Esophagus muscularis mucosa (tissue), 4 donors: ENCODE results near the gene PLEKHM3. TPM values are rescaled to one million over a fixed set of nuclear protein-coding genes. Genes with fewer than 3 reads are reported as not detected.
A peak's percentile ranks its signal among the peaks of the same experiment; 100 is the strongest.

ENCODE experiments used
- DNase-seq: peaks from one replicate; pipeline ENCODE4 v3.0.0-alpha.2; 2017; ENCODE audit errors: extremely low spot score
- H3K27ac ChIP-seq, 4 donors: fragments of 200-600 bp; sonication (generic); replicated peaks in 1 of 4; 1 replicate in 3 of 4; 2 replicates in 1 of 4; pipeline ENCODE4 v1.5.1; 2016 to 2019; ENCODE audit warnings: mild to moderate bottlenecking in 1 of 4
- H3K27me3 ChIP-seq, 4 donors: fragments of 200-600 bp; sonication (generic); one replicate each; pipeline versions ENCODE4 v1.5.1 to v1.6.0; 2016 to 2019
- H3K36me3 ChIP-seq, 4 donors: fragments of 200-600 bp; sonication (generic); one replicate each; pipeline ENCODE4 v1.5.1; 2016 to 2019
- H3K4me1 ChIP-seq, 4 donors: fragments of 200-600 bp; sonication (generic); one replicate each; pipeline ENCODE4 v1.5.1; 2016 to 2019
- H3K4me3 ChIP-seq, 4 donors: fragments of 200-600 bp; sonication (generic); 1 replicate in 2 of 4; 2 replicates in 2 of 4; pipeline ENCODE4 v1.5.1; 2016 to 2019; ENCODE audit warnings: mild to moderate bottlenecking in 4 of 4, moderate library complexity in 1 of 4
- H3K9me3 ChIP-seq, 4 donors: fragments of 200-600 bp; sonication (generic); 1 replicate in 3 of 4; 2 replicates in 1 of 4; pipeline ENCODE4 v1.5.1; 2016 to 2019
- EP300 ChIP-seq: sonication (generic); formaldehyde crosslinking; IDR thresholded peaks from one replicate; pipeline ENCODE4 v1.6.1; 2017; ENCODE audit warnings: antibody characterized with exemption
- POLR2A ChIP-seq: fragments of 450-650 bp; IDR thresholded peaks from one replicate; pipeline ENCODE4 v1.6.1; 2017; ENCODE audit warnings: antibody characterized with exemption, moderate library complexity, mild to moderate bottlenecking, low read depth
- POLR2AphosphoS5 ChIP-seq, 2 donors: sonication (generic); formaldehyde crosslinking; IDR thresholded peaks; one replicate each; pipeline ENCODE4 v1.6.1; 2017; ENCODE audit warnings: antibody characterized with exemption in 2 of 2
- WGBS: methylation state at CpG from one replicate; pipeline ENCODE4 v1.1.5; 2018; 5-methylcytosine and 5-hydroxymethylcytosine counted together
- intact Hi-C: fragments of 100-400 bp; cut with DNase I; formaldehyde crosslinking; loops from one replicate; pipeline ENCODE4 v1.15.1; 2023
- total RNA-seq, 4 donors: library from RNA; depleted of rRNA; stranded (reverse); fragments of >200 nt; gene quantifications; one replicate each; pipeline versions ENCODE4 v1.1.0 to v1.2.1, GENCODE V29; 2016
- TF ChIP-seq, protein P1 (sequence below), 3 experiments: fragments of 200-600 bp in 2 of 3; fragments of 450-650 bp in 1 of 3; sonication (generic) in 2 of 3; IDR thresholded peaks; one replicate each; pipeline ENCODE4 v1.5.1; 2017 to 2019; ENCODE audit warnings: antibody characterized with exemption in 3 of 3, mild to moderate bottlenecking in 2 of 3, moderate library complexity in 1 of 3

Gene PLEKHM3
- total RNA-seq, 4 donors from 2014 or later, result 24.8 to 34.5 (median 31.1) TPM

DNA sequence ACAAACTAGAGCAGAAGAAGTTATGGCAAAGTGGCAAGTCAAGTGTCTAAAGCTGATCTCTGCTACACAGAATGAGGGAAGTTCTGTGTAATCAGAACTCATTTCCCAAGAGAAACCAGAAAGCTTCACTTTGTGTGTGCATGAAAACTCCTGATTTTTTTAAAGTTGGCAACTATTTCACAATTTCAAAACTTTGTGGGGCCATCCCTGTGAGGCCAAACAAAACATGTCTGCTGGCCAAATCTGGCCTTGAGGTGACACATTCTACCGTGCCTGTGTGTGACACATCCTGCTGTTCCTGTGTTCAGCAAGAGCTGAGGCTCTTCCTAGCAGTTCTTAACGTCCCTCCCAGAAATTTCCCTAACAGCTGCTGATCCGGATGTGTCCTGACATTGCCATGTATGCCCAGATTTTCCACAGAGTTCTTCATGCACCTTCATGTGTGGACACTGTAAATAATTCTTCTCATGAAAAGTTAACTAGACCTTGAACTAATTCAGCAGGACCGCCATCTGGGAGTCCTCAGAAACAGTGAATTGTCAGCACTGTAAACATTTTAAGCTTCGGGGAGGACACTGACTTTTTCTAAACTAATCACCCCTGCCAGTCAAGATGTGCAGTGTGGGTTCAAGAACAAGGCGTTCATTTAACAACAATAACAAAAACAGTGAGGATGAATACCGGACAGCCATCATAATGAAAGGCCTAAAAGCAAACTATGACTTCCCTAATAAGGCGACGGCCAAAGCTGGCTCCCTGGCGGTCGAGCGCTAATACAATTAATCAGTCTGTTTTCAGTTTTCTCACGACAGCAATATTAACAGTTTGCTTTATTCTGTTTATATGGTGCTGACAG lies 99.0 kb downstream of the PLEKHM3 start:
- peak; percentile 93 for DNase-seq
- H3K27ac ChIP-seq, result peak overlapping the region; percentile 72 to 80 (median 74)
- H3K4me3 ChIP-seq, result peak overlapping the region; percentile 1 to 26 (median 23)
- no peaks in the 10 kb centered on the region for H3K9me3 ChIP-seq
- intact Hi-C loops, result loop anchor here (10.0 kb wide), 1 partner anchor 92 kb away; no protein-coding TSS in a partner anchor
- peaks cover 13 to 36% (median 33%) of the 10 kb centered on the region in 4 donors for H3K4me1 ChIP-seq
- WGBS, result 33% methylated on average over 13 of the region's 13 CpGs
- TF ChIP-seq POLR2A (no peak), POLR2AphosphoS5 (IDR thresholded peaks at IDR 0.05) (peak; percentile 58 to 72), EP300 (peak; percentile 1)
- peaks cover 0 to 13% (median 5%) of the 10 kb centered on the region in 4 donors for H3K36me3 ChIP-seq
- H3K27me3 ChIP-seq, result no peaks in the 10 kb centered on the region

DNA sequence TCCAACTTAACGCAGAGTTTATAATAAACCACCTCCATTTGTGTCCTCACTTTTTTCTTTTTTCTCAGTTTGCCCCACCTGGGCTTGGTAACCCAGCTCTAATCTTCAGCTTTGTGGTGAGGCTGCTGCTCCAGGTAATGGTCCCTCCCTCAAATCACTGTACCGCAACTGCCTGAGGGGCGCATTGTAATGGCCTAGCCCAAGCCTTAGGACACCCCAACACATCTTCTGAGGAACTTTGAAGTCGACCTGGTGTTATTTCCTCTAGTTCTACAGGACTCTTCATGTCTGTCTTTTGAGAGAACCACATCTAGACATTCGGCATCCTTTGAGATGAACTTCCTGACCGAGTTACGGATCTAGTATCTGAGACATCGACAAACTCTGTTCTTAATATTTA lies 99.7 kb downstream of the PLEKHM3 start:
- Histone ChIP-seq H3K4me1 (peaks cover 13 to 41% (median 33%) of the 10 kb centered on the region in 4 donors), H3K4me3 (no peak overlapping the region), H3K27ac (peak overlapping the region; percentile 72 to 80 (median 74)), H3K9me3 (no peaks in the 10 kb centered on the region), H3K27me3 (no peaks in the 10 kb centered on the region), H3K36me3 (peaks cover 0 to 7% (median 1%) of the 10 kb centered on the region in 4 donors)
- no peak for DNase-seq
- 92% methylated on average over 8 of the region's 8 CpGs for WGBS
- no peak for TF ChIP-seq EP300
- TF ChIP-seq, protein P1, sequence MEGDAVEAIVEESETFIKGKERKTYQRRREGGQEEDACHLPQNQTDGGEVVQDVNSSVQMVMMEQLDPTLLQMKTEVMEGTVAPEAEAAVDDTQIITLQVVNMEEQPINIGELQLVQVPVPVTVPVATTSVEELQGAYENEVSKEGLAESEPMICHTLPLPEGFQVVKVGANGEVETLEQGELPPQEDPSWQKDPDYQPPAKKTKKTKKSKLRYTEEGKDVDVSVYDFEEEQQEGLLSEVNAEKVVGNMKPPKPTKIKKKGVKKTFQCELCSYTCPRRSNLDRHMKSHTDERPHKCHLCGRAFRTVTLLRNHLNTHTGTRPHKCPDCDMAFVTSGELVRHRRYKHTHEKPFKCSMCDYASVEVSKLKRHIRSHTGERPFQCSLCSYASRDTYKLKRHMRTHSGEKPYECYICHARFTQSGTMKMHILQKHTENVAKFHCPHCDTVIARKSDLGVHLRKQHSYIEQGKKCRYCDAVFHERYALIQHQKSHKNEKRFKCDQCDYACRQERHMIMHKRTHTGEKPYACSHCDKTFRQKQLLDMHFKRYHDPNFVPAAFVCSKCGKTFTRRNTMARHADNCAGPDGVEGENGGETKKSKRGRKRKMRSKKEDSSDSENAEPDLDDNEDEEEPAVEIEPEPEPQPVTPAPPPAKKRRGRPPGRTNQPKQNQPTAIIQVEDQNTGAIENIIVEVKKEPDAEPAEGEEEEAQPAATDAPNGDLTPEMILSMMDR (IDR thresholded peaks at IDR 0.05), result no peak
- no peak for TF ChIP-seq POLR2AphosphoS5 (IDR thresholded peaks at IDR 0.05)
- no peak for TF ChIP-seq POLR2A
- intact Hi-C loops, result loop anchor here (10.0 kb wide), 1 partner anchor 91 kb away; no protein-coding TSS in a partner anchor

DNA sequence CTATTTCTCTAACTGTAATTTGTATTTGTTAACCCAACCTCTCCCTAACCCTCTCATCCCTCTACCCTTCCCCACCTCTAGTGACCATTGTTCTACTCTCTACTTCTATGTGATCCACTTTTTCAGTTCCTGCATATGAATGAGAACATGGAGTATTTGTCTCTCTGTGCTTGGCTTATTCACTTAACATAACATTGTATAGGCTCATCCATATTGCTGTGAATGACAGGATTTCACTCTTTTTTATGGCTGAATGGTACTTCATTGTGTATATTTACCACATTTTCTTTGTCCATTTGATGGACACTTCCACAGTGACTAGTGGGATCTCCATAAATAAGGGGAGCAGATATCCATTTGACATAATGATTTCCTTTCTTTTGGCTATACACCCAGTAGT lies 103.7 kb downstream of the PLEKHM3 start:
- no peaks in the 10 kb centered on the region for H3K9me3 ChIP-seq
- H3K4me1 ChIP-seq, result peaks cover 10 to 19% (median 13%) of the 10 kb centered on the region in 4 donors
- TF ChIP-seq, protein P1 (IDR thresholded peaks at IDR 0.05), result no peak
- TF ChIP-seq EP300 (no peak), POLR2A (no peak), POLR2AphosphoS5 (IDR thresholded peaks at IDR 0.05) (no peak)
- no peak overlapping the region for H3K27ac ChIP-seq
- intact Hi-C loops, result loop anchor here (10.0 kb wide), 1 partner anchor 87 kb away; no protein-coding TSS in a partner anchor
- no peak overlapping the region for H3K4me3 ChIP-seq
- H3K27me3 ChIP-seq, result no peaks in the 10 kb centered on the region
- no peak for DNase-seq
- H3K36me3 ChIP-seq, result peaks cover 0 to 3% (median 0%) of the 10 kb centered on the region in 4 donors

DNA sequence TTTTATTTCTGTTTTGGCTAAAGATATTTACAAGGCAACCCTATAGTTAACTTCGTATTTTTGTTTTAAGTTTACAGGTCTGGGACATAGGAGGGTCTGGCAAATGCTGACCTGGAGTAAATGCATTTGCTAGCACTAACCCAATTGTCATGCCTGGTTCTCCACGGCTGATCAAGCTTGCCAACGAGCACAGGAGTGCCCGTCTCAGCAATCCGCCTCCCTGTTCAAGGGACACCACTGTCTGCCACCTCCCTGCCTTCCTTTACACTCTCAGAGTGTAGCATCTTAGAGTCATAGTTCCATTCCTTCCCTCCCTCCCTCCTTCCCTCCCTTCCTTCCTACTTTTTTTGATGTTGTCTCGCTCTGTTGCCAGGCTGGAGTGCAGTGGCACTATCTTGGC lies 104.6 kb downstream of the PLEKHM3 start:
- Histone ChIP-seq H3K27me3 (no peaks in the 10 kb centered on the region), H3K4me3 (no peak overlapping the region), H3K4me1 (peaks cover 2 to 10% (median 5%) of the 10 kb centered on the region in 4 donors), H3K27ac (no peak overlapping the region), H3K36me3 (peaks cover 0 to 3% (median 0%) of the 10 kb centered on the region in 4 donors), H3K9me3 (no peaks in the 10 kb centered on the region)
- no peak for DNase-seq
- intact Hi-C loops, result loop anchor here (10.0 kb wide), 1 partner anchor 86 kb away; no protein-coding TSS in a partner anchor
- TF ChIP-seq POLR2AphosphoS5 (IDR thresholded peaks at IDR 0.05) (no peak), EP300 (no peak), POLR2A (no peak)
- TF ChIP-seq, protein P1 (IDR thresholded peaks at IDR 0.05), result no peak
- WGBS, result 87% methylated on average over 6 of the region's 6 CpGs

DNA sequence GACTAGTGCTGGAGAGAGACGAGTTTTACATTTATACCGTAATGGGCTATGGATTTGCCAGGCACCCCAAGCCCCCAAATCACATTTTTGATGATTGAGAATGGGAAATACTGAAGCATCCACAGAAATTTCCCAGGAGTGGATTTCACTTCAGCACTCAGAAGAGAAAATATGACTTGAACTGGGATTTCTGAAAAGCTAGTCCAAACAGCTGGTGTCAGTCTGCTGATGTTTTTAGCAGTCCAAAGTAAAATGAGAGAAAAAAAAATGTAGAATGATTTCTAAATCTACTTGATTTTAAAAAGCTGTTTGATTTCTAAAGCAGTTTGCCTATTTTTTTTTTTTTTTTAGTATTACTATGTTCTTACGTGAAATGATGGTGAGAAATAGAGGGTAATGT lies 105.0 kb downstream of the PLEKHM3 start:
- H3K27ac ChIP-seq, result no peak overlapping the region
- intact Hi-C loops, result loop anchor here (10.0 kb wide), 1 partner anchor 86 kb away; no protein-coding TSS in a partner anchor
- peaks cover 0 to 3% (median 0%) of the 10 kb centered on the region in 4 donors for H3K36me3 ChIP-seq
- H3K4me3 ChIP-seq, result no peak overlapping the region
- H3K9me3 ChIP-seq, result no peaks in the 10 kb centered on the region
- TF ChIP-seq, protein P1 (IDR thresholded peaks at IDR 0.05), result no peak
- no peak for TF ChIP-seq POLR2AphosphoS5 (IDR thresholded peaks at IDR 0.05)
- H3K27me3 ChIP-seq, result no peaks in the 10 kb centered on the region
- no peak for DNase-seq
- peaks cover 0 to 6% (median under 1%) of the 10 kb centered on the region in 4 donors for H3K4me1 ChIP-seq
- 78% methylated on average over 3 of the region's 3 CpGs for WGBS
